SK-N-SH treated with all-trans-retinoic acid at 6 μM for 48 hours (cell line): Measurements from ENCODE around the gene TMA7.

Experiments
- ATAC-seq: fragments of 200-7000 bp; cut with Tn5 transposase; 3 replicates; pipeline ENCODE4 v1.9.1; 2020; ENCODE audit warnings: mild to moderate bottlenecking, moderate library complexity
- BACH2 ChIP-seq: fragments of 250-450 bp; sonication (Bioruptor Pico); IDR thresholded peaks from 2 replicates; pipeline ENCODE4 v1.9.0; 2021; ENCODE audit warnings: mild to moderate bottlenecking, borderline replicate concordance
- CREB5 ChIP-seq: fragments of 250-450 bp; sonication (Bioruptor Pico); IDR thresholded peaks from 2 replicates; pipeline ENCODE4 v1.5.1; 2020; ENCODE audit warnings: low read depth, mild to moderate bottlenecking, moderate library complexity
- CSDC2 ChIP-seq: fragments of 250-450 bp; sonication (Bioruptor Pico); IDR thresholded peaks from 2 replicates; pipeline ENCODE4 v1.5.0; 2020; ENCODE audit warnings: mild to moderate bottlenecking, moderate library complexity
- ESRRG ChIP-seq: fragments of 250-450 bp; sonication (Bioruptor Pico); IDR thresholded peaks from 2 replicates; pipeline ENCODE4 v1.6.1; 2021; ENCODE audit warnings: mild to moderate bottlenecking
- GLIS3 ChIP-seq: fragments of 250-450 bp; sonication (Bioruptor Pico); IDR thresholded peaks from 2 replicates; pipeline ENCODE4 v1.5.0; 2020; ENCODE audit warnings: mild to moderate bottlenecking, moderate library complexity
- ISL1 ChIP-seq: fragments of 250-450 bp; sonication (Bioruptor Pico); IDR thresholded peaks from 2 replicates; pipeline ENCODE4 v2.1.2; 2022; ENCODE audit warnings: mild to moderate bottlenecking, moderate library complexity
- OSR1 ChIP-seq: fragments of 250-450 bp; sonication (Bioruptor Pico); IDR thresholded peaks from 2 replicates; pipeline ENCODE4 v1.8.0; 2022; ENCODE audit warnings: moderate library complexity, mild to moderate bottlenecking, inconsistent platforms
- PPARA ChIP-seq: fragments of 250-450 bp; sonication (Bioruptor Pico); IDR thresholded peaks from 2 replicates; pipeline ENCODE4 v1.5.0; 2020; ENCODE audit warnings: mild to moderate bottlenecking, borderline replicate concordance
- SNAI2 ChIP-seq: fragments of 250-450 bp; sonication (Bioruptor Pico); IDR thresholded peaks from 2 replicates; pipeline ENCODE4 v1.5.0; 2020; ENCODE audit warnings: mild to moderate bottlenecking, moderate library complexity
- TCF4 ChIP-seq: fragments of 250-450 bp; sonication (Bioruptor Pico); IDR thresholded peaks from 2 replicates; pipeline ENCODE4 v1.8.0; 2021; ENCODE audit warnings: mild to moderate bottlenecking, moderate library complexity, borderline replicate concordance
- TOX ChIP-seq: fragments of 250-450 bp; sonication (Bioruptor Pico); IDR thresholded peaks from 2 replicates; pipeline ENCODE4 v1.8.0; 2021; ENCODE audit warnings: mild to moderate bottlenecking, moderate library complexity, borderline replicate concordance
- ZC3H10 ChIP-seq: fragments of 250-450 bp; sonication (Bioruptor Pico); IDR thresholded peaks from 2 replicates; pipeline ENCODE4 v1.5.1; 2021; ENCODE audit warnings: mild to moderate bottlenecking, moderate library complexity
- ZFP3 ChIP-seq: fragments of 250-450 bp; sonication (Bioruptor Pico); IDR thresholded peaks from 2 replicates; pipeline ENCODE4 v1.5.0; 2020; ENCODE audit warnings: mild to moderate bottlenecking, moderate library complexity
- ZFP30 ChIP-seq: fragments of 450-650 bp; formaldehyde crosslinking; IDR thresholded peaks from 2 replicates; pipeline ENCODE4 v1.5.0; 2022; ENCODE audit warnings: mild to moderate bottlenecking, moderate library complexity
- ZNF565 ChIP-seq: fragments of 450-650 bp; formaldehyde crosslinking; conservative IDR thresholded peaks from 2 replicates; pipeline ENCODE4 v1.5.0; 2020; ENCODE audit warnings: low read depth, mild to moderate bottlenecking, moderate library complexity
- ZNF70 ChIP-seq: fragments of 450-650 bp; formaldehyde crosslinking; IDR thresholded peaks from 2 replicates; pipeline ENCODE4 v1.5.0; 2020; ENCODE audit warnings: mild to moderate bottlenecking, moderate library complexity
- ZNF8 ChIP-seq: fragments of 450-650 bp; formaldehyde crosslinking; IDR thresholded peaks from 2 replicates; pipeline ENCODE4 v1.5.0; 2020; ENCODE audit warnings: mild to moderate bottlenecking, moderate library complexity
- TF ChIP-seq, protein P1 (sequence below): fragments of 250-450 bp; sonication (Bioruptor Pico); IDR thresholded peaks from 2 replicates; pipeline ENCODE4 v1.8.0; 2021; ENCODE audit warnings: low read depth, mild to moderate bottlenecking, moderate library complexity, borderline replicate concordance
- TF ChIP-seq, protein P2 (sequence below): fragments of 250-450 bp; sonication (Bioruptor Pico); IDR thresholded peaks from 2 replicates; pipeline ENCODE4 v1.8.0; 2020; ENCODE audit warnings: mild to moderate bottlenecking, moderate library complexity, borderline replicate concordance
- TF ChIP-seq, protein P3 (sequence below): fragments of 250-450 bp; sonication (Bioruptor Pico); IDR thresholded peaks from 2 replicates; pipeline ENCODE4 v1.5.1; 2021; ENCODE audit warnings: mild to moderate bottlenecking, moderate library complexity

The TMA7 gene

DNA sequence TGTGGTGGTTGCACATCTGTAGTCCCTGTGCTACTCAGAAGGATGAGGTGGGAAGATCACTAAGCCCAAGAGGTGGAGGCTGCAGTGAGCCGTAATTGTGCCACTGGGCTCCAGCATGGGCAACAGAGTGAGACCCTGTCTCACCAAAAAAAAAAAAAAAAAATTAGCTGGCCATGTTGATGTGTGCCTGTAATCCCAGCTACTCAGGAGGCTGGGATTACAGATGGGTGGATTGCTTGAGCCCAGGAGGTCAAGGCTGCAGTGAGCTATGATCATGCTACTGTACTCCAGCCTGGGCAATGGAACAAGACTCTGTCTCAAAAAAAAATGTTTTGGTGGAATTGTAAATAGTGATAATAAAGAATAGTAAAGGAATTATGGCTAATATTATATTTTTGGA lies 16.4 kb downstream of the TMA7 start:
- no peak for TF ChIP-seq TCF4 (CRISPR knock-in tag)
- TF ChIP-seq CREB5 = no peak
- TF ChIP-seq ZNF8 = no peak
- TF ChIP-seq ISL1 (CRISPR knock-in tag) = no peak
- TF ChIP-seq SNAI2 (CRISPR knock-in tag) = no peak
- TF ChIP-seq ZFP30 = no peak
- TF ChIP-seq ESRRG = no peak
- TF ChIP-seq ZNF70 (CRISPR knock-in tag) = no peak
- TF ChIP-seq CSDC2 (CRISPR knock-in tag) = no peak
- ATAC-seq = no peak

- TF ChIP-seq, protein P1, sequence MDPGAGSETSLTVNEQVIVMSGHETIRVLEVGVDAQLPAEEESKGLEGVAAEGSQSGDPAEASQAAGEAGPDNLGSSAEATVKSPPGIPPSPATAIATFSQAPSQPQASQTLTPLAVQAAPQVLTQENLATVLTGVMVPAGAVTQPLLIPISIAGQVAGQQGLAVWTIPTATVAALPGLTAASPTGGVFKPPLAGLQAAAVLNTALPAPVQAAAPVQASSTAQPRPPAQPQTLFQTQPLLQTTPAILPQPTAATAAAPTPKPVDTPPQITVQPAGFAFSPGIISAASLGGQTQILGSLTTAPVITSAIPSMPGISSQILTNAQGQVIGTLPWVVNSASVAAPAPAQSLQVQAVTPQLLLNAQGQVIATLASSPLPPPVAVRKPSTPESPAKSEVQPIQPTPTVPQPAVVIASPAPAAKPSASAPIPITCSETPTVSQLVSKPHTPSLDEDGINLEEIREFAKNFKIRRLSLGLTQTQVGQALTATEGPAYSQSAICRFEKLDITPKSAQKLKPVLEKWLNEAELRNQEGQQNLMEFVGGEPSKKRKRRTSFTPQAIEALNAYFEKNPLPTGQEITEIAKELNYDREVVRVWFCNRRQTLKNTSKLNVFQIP (CRISPR knock-in tag) = no peak
- TF ChIP-seq ESRRG = no peak
- no peak for TF ChIP-seq ZFP30
- no peak for TF ChIP-seq ISL1 (CRISPR knock-in tag)
- TF ChIP-seq, protein P2, sequence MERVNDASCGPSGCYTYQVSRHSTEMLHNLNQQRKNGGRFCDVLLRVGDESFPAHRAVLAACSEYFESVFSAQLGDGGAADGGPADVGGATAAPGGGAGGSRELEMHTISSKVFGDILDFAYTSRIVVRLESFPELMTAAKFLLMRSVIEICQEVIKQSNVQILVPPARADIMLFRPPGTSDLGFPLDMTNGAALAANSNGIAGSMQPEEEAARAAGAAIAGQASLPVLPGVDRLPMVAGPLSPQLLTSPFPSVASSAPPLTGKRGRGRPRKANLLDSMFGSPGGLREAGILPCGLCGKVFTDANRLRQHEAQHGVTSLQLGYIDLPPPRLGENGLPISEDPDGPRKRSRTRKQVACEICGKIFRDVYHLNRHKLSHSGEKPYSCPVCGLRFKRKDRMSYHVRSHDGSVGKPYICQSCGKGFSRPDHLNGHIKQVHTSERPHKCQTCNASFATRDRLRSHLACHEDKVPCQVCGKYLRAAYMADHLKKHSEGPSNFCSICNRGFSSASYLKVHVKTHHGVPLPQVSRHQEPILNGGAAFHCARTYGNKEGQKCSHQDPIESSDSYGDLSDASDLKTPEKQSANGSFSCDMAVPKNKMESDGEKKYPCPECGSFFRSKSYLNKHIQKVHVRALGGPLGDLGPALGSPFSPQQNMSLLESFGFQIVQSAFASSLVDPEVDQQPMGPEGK (CRISPR knock-in tag) = no peak
- no peak for TF ChIP-seq ZC3H10 (CRISPR knock-in tag)
- no peak for TF ChIP-seq ZFP3 (CRISPR knock-in tag)
- no peak for TF ChIP-seq CSDC2 (CRISPR knock-in tag)
- TF ChIP-seq SNAI2 (CRISPR knock-in tag) = no peak
- TF ChIP-seq TCF4 (CRISPR knock-in tag) = no peak
- no peak for TF ChIP-seq GLIS3 (CRISPR knock-in tag)
- ATAC-seq = no peak
These were observed 19.3 kb downstream of the TMA7 start for GRCh38 chr3:48459331-48459730.

- TF ChIP-seq SNAI2 (CRISPR knock-in tag) (no peak), ZFP3 (CRISPR knock-in tag) (no peak), ZFP30 (no peak), ZC3H10 (CRISPR knock-in tag) (no peak), TCF4 (CRISPR knock-in tag) (no peak), CREB5 (no peak), TOX (no peak), ESRRG (no peak), ZNF565 (CRISPR knock-in tag) (no peak), OSR1 (CRISPR knock-in tag) (no peak), BACH2 (CRISPR knock-in tag) (no peak), ISL1 (CRISPR knock-in tag) (no peak), ZNF70 (CRISPR knock-in tag) (no peak), PPARA (CRISPR knock-in tag) (no peak), ZNF8 (no peak)
- TF ChIP-seq, protein P3, sequence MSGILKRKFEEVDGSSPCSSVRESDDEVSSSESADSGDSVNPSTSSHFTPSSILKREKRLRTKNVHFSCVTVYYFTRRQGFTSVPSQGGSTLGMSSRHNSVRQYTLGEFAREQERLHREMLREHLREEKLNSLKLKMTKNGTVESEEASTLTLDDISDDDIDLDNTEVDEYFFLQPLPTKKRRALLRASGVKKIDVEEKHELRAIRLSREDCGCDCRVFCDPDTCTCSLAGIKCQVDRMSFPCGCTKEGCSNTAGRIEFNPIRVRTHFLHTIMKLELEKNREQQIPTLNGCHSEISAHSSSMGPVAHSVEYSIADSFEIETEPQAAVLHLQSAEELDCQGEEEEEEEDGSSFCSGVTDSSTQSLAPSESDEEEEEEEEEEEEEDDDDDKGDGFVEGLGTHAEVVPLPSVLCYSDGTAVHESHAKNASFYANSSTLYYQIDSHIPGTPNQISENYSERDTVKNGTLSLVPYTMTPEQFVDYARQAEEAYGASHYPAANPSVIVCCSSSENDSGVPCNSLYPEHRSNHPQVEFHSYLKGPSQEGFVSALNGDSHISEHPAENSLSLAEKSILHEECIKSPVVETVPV (CRISPR knock-in tag) = no peak
- TF ChIP-seq, protein P1 (CRISPR knock-in tag) = no peak
- ATAC-seq = no peak
These were observed 19.9 kb downstream of the TMA7 start for GRCh38 chr3:48459773-48460516.
